Choroid plexus epithelial cell (primary cell): ENCODE measurements around the gene PREX1.

Source experiments
- DNase-seq: peaks from one replicate; pipeline ENCODE4 v3.0.0-alpha.2; 2010; ENCODE audit warnings: low read depth
- H3K4me3 ChIP-seq: 2 replicates; pipeline ENCODE4 v1.5.1; 2011; ENCODE audit warnings: low read depth, mild to moderate bottlenecking, control low read depth, low read length, moderate library complexity
- TF ChIP-seq, protein P1 (sequence below): conservative IDR thresholded peaks from 2 replicates; pipeline ENCODE4 v1.5.1; 2011; ENCODE audit warnings: low read depth, mild to moderate bottlenecking, control low read depth, inconsistent platforms, low read length, moderate library complexity

PREX1 gene

DNA sequence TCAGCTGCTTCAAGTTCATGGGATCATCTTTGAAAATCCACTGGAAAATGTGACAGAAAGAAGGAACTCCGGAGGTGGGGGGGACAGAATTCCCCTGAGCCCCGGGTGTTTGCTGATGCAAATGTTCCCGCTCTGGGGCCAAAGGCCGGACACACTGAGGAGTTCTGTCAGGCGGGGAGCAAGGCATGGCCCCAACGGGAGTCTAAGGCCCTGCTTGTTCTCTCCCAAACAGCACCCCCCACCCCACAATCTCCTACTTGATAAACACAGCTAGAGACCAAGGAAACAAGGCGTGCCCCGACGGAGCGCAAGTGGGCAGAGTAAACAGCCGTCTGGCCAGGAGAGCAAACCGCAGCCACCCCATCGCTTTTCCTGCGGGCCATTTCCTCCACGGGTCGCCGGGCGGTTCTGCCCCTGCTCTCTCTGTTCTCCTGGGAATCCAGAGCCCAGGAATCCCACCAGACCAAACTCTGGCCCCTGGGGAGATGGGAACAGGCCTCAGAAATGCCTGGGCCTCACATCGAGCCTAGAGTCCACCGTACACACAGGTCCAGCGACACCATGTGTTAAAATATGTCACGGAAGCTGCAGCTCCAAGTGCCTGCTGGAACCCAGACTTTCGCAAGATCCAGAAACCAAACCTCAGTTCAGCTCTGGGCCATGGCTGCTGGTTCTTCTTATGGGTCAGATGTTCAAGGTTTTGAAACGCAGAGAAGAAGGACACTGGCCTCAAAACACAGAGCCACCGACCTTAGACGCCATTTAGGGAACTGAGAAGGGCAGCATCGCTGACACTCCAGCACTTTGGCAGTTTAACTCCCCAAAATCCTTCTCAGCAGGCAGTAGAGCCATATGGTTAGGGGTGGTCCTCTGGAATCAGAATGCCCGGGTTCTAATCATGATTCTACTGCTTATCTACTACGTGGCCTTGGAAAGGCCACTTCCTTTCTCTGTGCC, 104.2 kb downstream of the PREX1 start:
- no peak overlapping the region for H3K4me3 ChIP-seq
- TF ChIP-seq, protein P1, sequence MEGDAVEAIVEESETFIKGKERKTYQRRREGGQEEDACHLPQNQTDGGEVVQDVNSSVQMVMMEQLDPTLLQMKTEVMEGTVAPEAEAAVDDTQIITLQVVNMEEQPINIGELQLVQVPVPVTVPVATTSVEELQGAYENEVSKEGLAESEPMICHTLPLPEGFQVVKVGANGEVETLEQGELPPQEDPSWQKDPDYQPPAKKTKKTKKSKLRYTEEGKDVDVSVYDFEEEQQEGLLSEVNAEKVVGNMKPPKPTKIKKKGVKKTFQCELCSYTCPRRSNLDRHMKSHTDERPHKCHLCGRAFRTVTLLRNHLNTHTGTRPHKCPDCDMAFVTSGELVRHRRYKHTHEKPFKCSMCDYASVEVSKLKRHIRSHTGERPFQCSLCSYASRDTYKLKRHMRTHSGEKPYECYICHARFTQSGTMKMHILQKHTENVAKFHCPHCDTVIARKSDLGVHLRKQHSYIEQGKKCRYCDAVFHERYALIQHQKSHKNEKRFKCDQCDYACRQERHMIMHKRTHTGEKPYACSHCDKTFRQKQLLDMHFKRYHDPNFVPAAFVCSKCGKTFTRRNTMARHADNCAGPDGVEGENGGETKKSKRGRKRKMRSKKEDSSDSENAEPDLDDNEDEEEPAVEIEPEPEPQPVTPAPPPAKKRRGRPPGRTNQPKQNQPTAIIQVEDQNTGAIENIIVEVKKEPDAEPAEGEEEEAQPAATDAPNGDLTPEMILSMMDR, result peak; percentile 40
- peak; percentile 82 for DNase-seq

DNA sequence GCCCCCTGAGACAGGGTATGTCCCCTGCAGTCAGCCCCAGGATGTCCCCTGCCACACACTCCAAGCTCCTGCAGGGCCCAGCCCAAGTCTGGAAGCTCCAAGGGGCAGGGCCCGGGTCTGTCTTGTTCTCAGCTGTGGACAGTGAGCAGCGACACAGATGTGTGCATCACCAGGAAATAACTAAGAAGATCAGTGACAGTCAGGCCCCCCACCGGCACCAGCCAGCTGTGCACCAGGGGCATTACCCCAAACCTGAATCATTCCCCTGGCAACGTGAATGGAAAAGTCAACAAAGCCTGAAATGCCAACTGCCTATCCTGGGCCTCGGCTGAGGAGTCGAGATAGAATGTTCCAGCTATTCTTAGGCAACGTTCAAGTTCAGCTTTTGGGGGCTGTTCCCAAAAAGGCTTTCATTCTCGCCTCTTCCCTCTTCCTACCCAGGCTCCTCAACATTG, 105.0 kb downstream of the PREX1 start:
- H3K4me3 ChIP-seq, result no peak overlapping the region
- TF ChIP-seq, protein P1, result no peak
- peak; percentile 63 for DNase-seq

DNA sequence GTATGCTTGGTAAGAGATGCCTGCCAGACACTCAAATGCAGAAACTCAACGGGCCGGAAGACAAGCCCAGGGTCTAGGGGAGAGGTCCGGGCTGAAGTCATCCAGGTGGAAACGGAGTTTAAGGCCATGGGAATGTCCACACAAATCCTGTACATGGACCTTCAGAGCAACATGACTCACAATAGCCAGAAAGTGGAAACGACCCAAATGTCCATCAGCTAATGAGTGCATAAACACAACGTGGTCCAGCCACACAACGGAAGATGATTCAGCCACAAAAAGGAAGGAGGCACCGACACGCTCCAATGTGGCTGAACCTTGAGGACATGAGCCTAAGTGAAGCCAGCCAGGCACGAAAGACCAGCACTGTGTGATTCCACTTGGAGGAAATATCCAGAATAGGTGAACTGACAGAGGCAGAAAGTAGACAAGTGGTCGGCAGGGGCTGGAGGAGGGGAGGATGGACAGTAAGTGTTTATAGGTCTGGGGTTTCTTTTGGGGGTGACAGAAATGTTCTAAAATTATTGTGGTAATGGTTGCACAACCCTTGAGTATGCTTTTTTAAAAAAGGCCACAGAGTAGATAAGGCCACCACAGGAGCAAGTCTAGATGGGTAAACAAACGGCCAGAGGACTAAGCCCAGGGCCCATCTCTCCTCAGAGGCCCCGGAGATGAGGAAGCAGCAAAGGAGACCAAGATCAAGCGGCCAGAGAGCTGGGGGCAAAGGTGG, 105.6 kb downstream of the PREX1 start:
- H3K4me3 ChIP-seq, result no peak overlapping the region
- DNase-seq, result peak; percentile 87
- TF ChIP-seq, protein P1, result no peak

DNA sequence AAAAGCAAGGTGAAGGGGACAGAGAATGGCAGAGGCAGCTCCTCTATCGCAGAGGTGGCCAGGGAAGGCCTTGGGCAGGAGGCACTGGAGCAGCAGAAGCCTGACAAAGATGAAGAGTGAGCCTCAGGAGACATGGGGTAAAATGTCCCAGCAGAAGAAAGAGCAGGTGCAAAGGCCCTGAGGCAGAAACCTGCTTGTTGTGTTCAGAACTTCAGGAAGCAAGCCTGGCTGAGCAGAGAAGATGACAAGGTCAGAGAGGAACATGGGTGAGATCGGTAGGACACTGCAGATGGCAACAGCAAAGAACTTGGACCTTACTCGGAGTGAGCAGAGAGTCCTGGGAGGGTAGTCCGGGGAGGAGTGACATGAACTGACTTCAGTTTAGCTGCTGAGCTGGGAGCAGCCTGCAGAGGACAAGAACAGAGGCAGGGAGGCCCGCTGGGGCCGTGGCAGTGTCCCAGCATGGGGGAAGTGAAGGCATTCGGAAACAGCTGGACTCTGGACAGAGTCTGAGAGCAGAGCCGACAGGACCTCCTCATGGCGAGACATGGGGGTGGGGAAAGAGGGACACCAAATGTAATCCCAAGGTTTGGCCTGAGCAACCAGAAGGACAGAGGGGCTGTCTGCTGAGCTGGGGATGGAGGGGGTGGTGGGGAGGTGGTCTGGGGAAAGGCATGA, 106.3 kb downstream of the PREX1 start:
- no peak overlapping the region for H3K4me3 ChIP-seq
- TF ChIP-seq, protein P1, result no peak
- peak; percentile 29 for DNase-seq

DNA sequence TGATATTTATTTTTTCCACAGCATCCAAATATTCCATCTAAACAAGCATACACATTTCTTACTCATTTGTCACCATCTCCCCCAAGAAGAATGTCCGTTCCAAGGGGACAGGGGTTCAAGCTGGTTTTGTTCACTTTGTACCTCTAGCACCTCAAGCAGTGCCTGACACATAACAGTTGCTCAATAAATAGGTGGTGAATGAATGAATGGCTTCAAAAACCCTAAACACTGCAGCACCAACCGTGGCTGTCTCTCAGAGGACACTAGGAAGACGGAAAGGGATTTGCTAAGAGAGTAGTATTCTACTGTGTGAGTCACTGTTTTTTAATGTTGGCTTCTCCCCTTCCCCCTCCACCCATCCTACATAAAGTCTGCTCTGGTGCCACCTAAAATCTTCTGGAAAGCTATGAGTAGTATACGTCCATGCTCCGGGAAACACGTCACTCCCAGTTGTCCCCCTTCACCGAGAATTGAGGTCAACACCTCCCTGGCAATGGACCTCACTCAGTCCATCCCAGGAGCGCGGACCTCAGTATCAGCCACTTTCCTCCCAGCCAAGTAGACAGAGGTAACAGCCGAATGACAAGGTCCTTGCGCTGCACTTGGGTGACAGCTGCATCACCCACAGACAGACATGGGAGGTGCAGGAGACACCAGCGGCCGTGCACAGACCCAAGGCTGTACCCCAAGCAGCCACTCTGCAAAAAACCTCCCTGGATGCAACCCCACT, 107.4 kb downstream of the PREX1 start:
- TF ChIP-seq, protein P1, result no peak
- DNase-seq, result no peak
- H3K4me3 ChIP-seq, result no peak overlapping the region

DNA sequence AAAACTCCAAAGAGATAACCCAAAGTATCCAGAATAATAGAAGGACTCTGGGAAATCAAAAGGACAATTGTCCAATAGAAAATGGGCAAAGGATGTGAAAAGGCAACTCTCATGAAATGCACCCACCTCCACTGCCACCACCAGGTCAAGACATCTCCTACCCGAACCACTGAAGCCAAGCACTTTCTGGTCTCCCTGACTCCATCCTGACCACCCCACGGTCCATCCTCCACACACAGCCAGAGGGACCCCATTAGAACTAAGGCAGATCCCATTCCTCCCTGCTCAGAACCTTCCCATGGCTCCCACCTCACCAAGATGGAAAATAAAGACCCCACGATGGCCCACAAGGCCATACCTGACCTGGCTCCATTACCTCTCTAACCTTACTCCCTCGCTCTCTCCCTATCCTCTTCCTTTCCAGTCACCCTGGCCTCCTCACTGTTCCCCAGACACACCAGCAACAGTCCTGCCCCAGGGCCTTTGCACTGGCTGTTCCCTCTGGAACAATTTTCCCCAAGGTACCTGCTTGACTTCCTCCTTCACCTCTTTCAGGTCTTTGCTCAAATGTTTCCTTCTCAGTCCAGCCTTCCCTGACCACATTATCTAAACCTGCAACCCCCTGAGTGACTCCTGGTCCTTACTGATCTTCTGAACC, 108.1 kb downstream of the PREX1 start:
- no peak for DNase-seq
- no peak overlapping the region for H3K4me3 ChIP-seq

More for the DNA sequence above, 108.1 kb downstream of the PREX1 start:
- TF ChIP-seq, protein P1, result no peak
